ENCODE data around the gene PSD4.

DNA sequence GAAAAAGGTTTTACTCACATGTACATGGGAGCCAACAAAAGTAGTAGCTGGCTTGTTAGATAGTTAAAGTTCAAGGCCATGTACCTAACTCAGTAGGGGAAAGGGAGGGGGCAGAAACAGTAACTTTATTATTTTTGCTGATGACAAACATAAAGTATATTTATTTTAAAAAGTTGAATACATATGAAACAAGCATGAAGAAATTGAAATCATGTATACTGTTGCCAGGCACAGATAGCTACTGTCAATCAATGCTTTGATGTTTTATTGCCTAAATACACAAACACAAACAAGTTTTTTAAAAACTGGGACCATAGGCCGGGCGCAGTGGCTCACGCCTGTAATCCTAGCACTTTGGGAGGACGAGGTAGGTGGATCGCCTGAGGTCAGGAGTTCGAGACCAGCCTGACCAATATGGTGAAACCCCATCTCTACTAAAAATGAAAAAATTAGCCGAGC lies 7.6 kb upstream of the PSD4 start:
- TF ChIP-seq, protein P1, sequence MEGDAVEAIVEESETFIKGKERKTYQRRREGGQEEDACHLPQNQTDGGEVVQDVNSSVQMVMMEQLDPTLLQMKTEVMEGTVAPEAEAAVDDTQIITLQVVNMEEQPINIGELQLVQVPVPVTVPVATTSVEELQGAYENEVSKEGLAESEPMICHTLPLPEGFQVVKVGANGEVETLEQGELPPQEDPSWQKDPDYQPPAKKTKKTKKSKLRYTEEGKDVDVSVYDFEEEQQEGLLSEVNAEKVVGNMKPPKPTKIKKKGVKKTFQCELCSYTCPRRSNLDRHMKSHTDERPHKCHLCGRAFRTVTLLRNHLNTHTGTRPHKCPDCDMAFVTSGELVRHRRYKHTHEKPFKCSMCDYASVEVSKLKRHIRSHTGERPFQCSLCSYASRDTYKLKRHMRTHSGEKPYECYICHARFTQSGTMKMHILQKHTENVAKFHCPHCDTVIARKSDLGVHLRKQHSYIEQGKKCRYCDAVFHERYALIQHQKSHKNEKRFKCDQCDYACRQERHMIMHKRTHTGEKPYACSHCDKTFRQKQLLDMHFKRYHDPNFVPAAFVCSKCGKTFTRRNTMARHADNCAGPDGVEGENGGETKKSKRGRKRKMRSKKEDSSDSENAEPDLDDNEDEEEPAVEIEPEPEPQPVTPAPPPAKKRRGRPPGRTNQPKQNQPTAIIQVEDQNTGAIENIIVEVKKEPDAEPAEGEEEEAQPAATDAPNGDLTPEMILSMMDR (IDR thresholded peaks at IDR 0.05) = no peak
- TF ChIP-seq POLR2A (IDR thresholded peaks at IDR 0.05) = no peak

All from vagina (tissue), 2 donors.